ENCODE measurements around the gene ZMYND15.
"Not testable (repeated sequence)": the region's sequence is repeated elsewhere in the genome, so short reads cannot be mapped to it uniquely, and the experiment has no call there.

Gene ZMYND15, protein sequence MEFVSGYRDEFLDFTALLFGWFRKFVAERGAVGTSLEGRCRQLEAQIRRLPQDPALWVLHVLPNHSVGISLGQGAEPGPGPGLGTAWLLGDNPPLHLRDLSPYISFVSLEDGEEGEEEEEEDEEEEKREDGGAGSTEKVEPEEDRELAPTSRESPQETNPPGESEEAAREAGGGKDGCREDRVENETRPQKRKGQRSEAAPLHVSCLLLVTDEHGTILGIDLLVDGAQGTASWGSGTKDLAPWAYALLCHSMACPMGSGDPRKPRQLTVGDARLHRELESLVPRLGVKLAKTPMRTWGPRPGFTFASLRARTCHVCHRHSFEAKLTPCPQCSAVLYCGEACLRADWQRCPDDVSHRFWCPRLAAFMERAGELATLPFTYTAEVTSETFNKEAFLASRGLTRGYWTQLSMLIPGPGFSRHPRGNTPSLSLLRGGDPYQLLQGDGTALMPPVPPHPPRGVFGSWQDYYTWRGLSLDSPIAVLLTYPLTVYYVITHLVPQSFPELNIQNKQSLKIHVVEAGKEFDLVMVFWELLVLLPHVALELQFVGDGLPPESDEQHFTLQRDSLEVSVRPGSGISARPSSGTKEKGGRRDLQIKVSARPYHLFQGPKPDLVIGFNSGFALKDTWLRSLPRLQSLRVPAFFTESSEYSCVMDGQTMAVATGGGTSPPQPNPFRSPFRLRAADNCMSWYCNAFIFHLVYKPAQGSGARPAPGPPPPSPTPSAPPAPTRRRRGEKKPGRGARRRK

DNA sequence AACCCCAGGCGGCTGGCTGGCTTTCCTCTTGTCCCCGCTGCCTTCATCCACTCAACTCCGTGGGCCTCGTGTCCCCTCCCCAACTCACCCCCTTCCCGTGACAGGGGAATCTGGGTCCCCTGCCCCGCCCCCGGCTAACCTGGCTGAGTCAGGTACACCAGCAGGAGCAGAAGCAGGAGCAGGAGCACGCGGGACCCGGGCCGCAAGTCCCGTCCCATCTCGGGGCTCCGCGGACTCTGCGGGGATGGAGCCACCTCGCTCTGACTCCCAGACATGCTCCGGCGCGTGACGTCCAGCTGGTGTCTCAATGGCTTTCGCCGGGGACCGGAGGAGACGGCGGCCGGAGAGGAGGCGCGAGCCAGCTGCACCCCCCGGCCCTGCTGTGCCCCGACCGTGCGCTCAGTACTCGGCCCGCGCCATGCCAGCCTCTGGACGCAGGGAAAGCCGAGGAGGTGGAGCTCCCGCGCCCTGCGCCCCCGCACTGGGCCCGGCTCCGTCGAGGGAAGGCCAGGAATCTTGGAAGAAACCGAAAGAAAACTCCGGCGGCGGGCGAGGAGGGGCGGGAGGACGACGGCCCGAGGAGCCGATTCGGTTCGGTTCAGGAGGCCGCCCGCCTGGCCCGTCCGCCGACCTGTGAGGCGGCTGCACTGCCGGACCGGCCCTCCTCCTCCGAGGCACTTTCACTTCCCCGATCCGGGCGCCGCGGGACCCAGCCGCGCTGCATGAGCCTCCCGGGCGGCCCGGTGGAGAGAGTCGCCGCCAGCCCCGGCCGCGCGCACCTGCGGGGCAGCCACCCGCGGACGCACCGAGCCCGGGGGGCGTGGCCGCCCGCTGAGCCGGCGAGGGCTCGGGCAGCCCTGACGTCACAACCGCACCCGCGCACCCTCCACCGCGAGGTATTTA, at the start of gene ZMYND15, which contains the start of gene CXCL16:
Gene ZMYND15, plus strand, starts transcription at position 712 of the 903 bp plus-strand sequence. CDS start 716 bp downstream, outside the sequence.
Gene CXCL16, minus strand, starts transcription at position 807 of the 903 bp plus-strand sequence. Its CDS starts 589 bp downstream, at position 218.
- no peak for DNase-seq (ENCODE audit: low read depth in 2 of 2)

DNA sequence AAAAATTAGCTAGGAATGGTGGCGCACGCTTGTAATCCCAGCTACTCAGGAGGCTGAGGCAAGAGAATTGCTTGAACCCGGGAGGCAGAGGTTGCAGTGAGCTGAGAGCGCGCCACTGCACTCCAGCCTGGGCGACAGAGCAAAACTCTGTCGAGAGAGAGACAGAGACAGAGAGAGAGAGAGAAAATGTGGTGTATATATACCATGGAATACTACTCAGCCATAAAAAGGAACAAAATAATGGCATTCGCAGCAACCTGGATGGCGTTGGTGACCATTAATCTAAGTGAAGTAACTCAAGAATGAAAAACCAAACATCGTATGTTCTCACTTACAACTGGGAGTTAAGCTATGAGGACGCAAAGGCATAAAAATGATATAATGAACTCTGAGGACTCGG, 49.8 kb upstream of the ZMYND15 start:
- DNase-seq (ENCODE audit: low read depth in 2 of 2) = not testable (repeated sequence)

DNA sequence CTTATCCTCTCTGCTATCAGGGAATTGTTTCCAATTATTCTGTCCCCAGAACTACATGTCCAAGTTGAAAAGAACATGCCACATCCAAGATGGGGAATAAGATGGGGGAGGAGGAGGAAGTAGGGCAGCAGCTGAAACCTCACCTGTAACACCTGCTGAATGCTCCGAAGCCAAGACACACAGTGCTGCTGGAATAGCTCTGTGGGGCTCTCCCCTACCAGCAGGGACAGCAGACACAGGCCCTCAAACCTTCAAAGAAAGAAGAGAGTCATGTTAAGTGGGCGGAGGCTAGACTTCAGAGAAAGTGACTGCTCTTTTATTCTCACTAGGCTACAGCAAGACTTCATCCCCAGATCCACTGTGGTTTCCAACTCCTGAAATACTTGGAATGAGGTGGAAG, 48.9 kb upstream of the ZMYND15 start:
- no peak for DNase-seq (ENCODE audit: low read depth in 2 of 2)

DNA sequence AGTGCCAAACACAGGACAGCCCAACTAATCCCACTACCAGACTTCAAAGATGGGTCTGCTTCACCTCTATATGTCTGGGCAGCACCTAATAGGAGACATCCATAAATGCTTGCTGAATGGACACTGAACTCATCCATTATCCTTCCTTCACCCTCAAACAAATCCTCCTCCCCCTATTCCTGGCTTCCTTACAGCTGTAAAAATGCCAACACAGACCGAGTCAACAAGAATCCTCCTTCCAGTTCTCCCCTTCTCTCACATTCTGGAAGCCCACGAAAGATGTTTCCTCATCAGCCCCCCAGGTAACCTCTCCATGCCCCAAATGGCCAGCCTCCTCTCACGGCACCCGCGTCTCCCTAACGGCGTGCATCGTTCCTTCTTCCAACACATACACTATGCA, 47.9 kb upstream of the ZMYND15 start:
- no peak for DNase-seq (ENCODE audit: low read depth in 2 of 2)

DNA sequence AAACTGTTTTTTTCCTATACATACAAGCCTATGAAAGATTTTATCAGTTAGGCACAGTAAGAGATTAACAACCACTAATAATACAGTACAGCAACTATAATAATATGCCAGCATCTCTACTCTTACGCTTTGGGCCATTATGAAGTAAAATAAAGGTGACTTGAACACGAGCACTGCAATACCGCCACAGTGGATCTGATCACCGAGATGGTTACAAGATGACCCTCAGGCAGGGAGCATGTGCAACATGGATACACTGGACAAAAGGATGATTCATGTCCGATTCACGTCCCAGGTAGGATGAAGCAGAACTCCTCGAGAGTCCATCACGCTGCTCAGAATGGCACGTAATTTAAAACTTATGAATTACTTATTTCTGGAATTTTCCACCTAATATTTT, 46.2 kb upstream of the ZMYND15 start:
- DNase-seq (ENCODE audit: low read depth in 2 of 2) = no peak

DNA sequence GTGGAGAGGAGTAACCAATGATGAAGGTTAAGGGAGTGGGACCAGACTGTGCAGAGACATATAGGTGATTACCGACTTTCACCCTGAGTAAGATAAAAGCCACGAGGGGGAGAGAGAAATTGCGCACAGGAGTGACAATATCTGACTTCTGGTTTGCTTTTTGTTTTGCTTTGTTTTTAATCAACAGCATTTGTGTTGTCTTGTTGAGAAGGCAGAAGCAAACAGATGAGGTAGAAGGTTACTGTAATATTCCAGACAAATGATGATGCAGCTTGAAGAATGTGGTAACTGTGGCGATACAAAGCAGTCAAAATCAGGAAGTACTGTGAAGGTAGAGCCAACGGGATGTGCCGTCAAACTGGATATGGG, 43.2 kb upstream of the ZMYND15 start:
- no peak for DNase-seq (ENCODE audit: low read depth in 2 of 2)

DNA sequence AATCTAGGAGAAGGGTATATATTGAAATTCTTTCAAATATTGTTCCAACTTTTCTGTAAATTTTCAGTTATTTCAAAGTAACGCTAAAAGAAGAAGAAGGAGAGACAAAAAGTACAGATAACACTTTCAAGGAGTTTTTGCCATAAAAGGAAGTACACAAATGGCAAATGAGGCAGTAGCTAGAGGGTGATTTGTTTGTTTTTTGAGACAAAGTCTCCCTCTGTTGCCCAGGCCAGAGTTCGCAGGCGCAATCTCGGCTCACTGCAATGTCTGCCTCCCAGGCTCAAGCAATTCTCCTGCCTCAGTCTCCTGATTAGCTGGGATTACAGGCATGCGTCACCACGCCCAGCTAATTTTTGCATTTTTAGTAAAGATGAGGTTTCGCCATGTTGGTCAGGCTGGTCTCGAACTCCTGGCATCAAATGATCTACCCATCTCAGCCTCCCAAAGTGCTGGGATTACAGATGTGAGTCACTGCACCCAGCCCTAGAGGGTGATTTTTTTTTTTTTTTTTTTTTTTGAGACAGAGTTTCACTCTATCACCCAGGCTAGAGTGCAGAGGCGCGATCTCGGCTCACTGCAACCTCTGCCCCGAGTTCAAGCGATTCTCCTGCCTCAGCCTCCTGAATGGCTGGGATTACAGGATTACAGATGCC, 40.1 kb upstream of the ZMYND15 start:
- DNase-seq (ENCODE audit: low read depth in 2 of 2) = not testable (repeated sequence)

DNA sequence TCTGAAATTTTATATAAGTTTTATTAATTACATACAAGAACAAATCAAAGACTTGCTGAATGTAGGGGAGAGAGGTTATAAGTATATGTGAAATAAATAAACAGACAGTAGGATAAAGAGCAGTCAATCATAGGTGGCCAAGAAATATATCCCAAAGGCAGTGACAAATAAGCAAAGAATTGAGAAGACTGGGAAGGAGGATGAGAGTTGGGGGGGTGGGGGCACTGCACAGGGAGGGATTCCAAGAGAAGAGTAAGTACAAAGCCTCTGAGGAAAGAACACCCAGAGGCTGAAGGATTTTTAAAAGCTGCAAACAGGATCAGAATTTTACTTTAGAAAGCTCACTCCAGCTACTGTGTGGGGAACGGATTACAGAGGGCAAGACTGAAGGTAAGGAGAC, 38.5 kb upstream of the ZMYND15 start:
- no peak for DNase-seq (ENCODE audit: low read depth in 2 of 2)

DNA sequence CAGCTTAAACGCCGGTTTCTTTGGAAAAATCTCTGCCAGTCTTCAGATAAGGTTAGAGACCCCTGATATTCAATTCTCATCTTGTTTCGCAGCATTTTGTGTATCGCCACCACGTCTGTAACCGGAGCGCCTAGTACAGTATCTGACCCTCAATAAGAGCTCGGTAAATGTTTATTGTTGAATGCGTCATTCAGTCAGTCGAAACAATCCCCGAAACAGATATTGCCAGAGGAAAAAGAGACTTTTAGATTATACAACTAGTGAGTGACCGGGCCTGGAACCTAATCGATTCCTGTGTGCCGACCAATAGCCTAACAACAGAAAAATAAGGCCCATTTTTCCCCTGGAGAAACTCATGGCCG, 36.3 kb upstream of the ZMYND15 start:
- no peak for DNase-seq (ENCODE audit: low read depth in 2 of 2)

DNA sequence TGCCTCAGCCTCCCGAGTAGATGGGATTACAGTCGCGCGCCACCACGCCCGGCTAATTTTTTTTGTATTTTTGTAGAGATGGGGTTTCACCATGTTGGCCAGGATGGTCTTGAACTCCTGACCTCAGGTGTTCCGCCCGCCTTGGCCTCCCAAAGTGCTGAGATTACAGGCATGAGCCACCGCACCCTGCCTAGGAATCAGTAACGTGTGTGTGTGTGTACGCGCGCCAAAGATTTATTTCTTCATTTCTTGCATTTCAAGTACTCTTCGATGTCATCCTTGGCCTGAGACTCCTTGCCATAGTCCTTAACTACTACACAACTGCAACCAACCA, 35.1 kb upstream of the ZMYND15 start:
- not testable (repeated sequence) for DNase-seq (ENCODE audit: low read depth in 2 of 2)

DNA sequence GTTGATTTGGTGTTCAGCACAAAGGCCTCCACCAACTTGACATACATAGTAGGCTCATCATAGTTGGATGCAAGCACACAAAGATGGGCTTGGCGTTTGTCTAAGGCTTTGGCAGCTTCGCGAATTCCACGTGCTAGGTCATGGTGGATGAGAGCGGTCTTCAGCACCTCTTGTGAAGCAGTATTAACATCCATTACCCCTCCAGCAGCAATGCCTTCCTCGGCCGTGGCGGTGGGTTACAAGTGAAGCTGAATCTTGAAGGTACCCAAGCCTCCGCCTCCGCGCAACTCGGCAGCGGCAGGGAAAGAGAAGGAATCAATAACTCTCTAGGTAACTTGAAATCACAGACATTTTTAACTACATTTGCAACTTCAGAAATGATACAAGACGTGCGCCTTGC, 34.6 kb upstream of the ZMYND15 start:
- no peak for DNase-seq (ENCODE audit: low read depth in 2 of 2)

DNA sequence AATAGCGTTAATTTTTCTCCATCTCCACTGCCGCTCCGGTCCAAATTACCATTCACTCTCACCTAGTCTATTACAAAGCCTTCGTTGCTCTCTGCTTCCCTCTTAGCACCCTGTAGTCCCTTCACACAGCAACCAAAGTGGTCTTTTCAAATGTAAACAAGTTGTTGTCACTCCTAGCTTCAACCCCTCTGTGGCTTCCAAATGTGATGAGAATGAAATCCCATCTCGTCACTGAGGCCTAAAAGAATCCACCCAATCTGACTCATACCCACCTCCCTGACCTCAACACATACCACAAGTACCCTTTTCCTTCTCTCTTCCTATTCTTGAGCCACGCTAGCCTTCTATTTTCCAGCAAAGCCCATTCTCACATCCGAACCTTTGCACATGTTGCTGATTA, 33.5 kb upstream of the ZMYND15 start:
- no peak for DNase-seq (ENCODE audit: low read depth in 2 of 2)

DNA sequence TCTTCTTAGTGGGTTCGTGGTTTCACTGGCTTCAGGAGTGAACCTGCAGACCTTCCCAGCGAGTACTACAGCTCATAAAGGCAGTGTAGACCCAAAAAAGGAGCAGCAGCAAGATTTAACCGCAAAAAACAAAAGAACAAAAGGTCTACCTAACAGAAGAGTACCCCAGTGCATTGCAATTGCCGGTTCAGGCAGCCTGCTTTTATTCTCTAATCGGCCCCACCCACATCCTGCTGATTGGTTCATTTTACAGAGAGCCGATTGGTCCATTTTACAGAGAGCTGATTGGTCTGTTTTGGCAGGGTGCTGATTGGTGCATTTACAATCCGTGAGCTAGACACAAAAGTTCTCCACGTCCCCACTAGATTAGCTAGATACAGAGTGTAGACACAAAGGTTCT, 31.2 kb upstream of the ZMYND15 start:
- DNase-seq (ENCODE audit: low read depth in 2 of 2) = no peak

DNA sequence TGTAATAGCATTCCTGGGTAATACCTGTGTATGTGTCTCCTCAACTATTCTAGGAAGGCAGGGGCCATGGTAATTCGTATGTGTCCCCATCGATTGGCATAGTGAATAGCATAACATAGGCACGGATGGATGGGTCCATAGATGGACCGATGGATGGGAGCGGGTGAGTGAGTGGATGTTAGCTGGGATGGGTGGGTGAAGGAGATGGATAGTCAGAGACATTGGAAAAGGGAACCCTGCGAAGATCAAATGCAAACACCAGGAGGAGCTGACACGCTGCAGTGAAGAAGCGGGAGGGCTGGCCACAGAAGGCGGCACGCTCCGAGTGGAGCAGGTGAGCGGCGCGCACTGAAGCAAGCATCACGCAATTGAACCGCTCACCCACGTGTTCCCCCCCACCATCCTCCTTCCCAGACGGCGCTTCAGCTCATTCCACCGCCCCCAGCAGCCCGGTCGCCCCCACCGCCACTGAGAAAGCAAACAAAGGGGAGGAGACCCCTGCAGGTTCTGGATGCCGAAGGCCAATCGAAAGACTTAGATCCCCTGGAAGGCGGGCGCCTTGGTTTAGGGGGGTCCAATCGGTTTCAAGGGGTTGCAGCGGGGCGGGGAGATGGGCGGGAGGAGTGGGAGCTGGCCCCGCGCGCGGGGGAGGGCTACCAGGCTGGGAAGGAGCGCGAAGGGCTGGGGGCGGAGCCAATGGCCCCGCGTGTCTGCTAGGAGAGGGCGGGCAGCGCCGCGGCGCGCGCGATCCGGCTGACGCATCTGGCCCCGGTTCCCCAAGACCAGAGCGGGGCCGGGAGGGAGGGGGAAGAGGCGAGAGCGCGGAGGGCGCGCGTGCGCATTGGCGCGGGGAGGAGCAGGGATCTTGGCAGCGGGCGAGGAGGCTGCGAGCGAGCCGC, 29.6 kb upstream of the ZMYND15 start, which contains the start of gene ARRB2:
Gene ARRB2, plus strand, starts transcription at position 839 of the 899 bp plus-strand sequence. CDS start 90 bp downstream, outside the sequence.
- DNase-seq (ENCODE audit: low read depth in 2 of 2) = peak; percentile 95 to 97

DNA sequence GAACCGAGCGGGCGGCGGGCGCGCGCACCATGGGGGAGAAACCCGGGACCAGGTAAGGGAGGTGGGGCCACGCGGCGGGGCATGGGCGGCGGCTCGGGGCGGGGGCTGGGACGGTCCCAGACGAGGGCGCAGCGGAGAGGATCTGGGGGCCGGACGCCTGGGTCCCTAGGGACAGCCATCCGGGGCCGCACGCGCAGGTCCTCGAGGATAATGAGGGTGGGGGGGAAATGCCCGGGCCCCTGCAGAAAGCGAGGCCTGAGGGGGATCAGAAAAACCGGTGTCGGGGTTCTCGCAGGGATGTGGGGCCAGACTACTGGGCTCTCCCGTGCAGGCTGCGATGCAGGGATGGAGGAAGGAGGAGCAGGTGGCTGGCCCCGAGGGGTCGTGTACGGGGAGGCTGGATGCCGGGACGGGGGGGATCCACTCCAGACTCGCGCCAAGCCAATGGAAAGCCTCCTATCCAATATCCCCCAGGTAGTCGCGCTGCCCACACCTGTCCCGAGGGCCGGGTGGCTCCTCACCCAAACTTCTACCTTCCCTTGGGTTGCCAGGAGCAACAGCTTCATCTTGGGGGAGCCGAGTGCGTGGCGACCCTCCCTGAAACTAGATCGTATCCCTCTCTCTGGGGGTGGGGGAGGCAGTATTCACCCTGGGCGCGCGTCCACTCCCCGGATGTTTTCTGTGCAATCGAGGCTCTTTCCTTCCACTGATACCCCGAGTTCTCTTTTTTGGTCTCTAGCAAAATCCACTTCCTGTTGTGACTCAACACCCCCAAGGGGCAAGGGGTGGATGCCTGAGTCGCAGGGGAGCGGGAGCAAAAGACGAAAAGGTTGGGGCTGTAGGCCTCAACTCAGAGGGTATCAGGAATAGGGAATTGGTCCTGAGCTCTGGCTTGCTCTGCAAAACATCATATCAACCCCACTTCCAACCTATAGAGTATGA, 28.7 kb upstream of the ZMYND15 start:
- no peak for DNase-seq (ENCODE audit: low read depth in 2 of 2)

DNA sequence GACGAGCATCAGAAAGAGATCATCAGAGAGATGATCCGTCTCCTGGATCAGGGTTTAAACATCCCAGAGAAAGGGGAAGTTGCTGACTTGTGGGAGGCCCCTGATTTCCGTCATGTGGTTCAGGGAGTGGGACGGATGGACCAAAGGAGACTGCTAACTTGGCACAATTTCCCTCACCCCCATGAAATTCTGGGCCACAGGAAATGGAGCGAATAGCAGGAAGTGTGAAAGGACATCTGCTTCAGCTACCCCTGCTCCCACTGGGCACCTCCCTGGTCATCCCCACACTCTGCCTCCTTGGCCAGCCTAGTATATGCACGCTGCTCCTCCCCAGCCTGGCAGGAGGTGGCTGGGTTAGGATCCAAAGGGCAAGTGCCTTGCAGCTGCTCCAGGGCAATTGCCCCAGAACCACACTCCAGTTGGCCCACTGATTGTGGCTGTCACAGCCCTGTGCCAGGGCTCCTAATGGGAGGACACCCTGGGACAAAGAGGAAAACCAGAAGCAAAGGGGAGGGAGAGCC, 27.9 kb upstream of the ZMYND15 start:
- DNase-seq (ENCODE audit: low read depth in 2 of 2) = no peak

DNA sequence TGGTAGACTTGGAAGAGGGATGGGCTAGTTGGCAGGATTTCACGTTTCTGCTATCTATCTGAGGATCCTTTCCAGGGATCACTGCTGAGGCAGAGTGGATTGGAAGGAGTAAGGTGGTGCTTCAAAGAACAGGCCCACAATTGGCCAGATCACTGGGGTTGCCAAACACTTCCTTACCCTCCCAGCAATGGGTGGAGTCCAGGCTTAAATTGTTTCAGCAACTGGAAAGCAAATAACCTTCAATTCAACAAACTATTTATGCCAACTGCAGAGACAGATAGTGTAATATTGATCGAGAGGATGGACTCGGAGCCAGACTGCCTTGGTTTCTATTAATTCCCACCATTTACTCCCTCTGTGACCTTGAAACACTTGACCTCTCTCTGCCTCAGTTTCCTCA, 27.1 kb upstream of the ZMYND15 start:
- DNase-seq (ENCODE audit: low read depth in 2 of 2) = no peak

DNA sequence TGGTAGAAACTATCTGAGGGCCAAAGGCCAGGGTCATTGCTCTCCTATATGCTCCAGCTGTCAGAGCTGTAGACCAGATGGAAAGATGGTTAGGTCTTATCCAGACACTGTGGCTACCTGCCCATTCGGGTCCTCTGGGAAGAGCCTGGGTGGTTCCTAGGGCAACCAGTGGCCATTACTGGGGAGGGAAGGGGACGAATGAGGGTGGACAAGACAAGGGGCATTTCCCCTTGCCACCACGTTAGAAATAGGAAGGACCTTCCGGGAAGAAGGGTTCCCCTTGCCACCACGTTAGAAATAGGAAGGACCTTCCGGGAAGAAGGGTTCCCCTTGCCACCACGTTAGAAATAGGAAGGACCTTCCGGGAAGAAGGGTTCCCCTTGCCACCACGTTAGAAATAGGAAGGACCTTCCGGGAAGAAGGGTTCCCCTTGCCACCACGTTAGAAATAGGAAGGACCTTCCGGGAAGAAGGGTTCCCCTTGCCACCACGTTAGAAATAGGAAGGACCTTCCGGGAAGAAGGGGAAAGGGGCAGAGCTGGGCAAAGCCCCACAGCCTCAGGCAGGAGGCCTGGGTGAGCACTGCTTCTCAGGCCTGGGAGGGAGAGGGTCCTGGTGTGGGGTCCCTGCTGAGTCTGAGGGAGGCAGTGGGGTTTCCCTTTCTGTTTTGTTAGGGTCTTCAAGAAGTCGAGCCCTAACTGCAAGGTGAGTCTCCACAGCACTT, 25.1 kb upstream of the ZMYND15 start:
- DNase-seq (ENCODE audit: low read depth in 2 of 2) = not testable (repeated sequence)
